COLO668 (cell line): ENCODE measurements around the gene E2F4.

Experiments
- DNase-seq: peaks from one replicate; lab custom pipeline; 2025; ENCODE audit not compliant: unreplicated experiment; lab: John Stamatoyannopoulos, UW

E2F4 gene

DNA sequence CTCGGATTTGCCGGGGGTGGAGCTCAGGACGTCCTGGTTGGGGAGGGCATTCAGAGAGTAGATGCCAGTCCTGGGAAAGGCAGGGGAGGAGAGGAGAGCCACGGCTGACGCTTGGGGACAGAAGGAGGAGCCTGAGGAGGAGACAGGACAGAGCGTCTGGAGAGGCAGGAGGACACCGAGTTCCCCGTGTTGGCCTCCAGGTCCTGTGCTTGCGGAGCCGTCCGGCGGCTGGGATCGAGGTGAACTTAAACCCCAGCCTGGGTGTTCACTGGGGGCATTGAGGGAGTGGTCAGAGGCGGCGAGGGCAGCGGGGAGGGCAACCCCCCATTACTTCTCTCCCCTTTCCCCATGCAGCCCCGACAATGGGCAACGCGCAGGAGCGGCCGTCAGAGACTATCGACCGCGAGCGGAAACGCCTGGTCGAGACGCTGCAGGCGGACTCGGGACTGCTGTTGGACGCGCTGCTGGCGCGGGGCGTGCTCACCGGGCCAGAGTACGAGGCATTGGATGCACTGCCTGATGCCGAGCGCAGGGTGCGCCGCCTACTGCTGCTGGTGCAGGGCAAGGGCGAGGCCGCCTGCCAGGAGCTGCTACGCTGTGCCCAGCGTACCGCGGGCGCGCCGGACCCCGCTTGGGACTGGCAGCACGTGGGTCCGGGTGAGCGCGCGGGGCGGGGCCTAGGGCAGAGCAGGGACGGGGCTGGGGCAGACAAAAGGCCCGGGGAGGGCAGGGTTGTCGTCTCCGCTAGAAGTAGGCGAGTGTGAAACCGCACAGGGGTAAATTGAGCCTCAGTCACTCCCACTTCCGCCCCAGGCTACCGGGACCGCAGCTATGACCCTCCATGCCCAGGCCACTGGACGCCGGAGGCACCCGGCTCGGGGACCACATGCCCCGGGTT is 17.9 kb upstream of the E2F4 start:
- DNase-seq = peak; percentile 92

GRCh38 chr16:67174706-67175231 is 17.2 kb upstream of the E2F4 start:
- no peak for DNase-seq

GRCh38 chr16:67176662-67177061 is 15.3 kb upstream of the E2F4 start:
- DNase-seq = peak; percentile 43

DNA sequence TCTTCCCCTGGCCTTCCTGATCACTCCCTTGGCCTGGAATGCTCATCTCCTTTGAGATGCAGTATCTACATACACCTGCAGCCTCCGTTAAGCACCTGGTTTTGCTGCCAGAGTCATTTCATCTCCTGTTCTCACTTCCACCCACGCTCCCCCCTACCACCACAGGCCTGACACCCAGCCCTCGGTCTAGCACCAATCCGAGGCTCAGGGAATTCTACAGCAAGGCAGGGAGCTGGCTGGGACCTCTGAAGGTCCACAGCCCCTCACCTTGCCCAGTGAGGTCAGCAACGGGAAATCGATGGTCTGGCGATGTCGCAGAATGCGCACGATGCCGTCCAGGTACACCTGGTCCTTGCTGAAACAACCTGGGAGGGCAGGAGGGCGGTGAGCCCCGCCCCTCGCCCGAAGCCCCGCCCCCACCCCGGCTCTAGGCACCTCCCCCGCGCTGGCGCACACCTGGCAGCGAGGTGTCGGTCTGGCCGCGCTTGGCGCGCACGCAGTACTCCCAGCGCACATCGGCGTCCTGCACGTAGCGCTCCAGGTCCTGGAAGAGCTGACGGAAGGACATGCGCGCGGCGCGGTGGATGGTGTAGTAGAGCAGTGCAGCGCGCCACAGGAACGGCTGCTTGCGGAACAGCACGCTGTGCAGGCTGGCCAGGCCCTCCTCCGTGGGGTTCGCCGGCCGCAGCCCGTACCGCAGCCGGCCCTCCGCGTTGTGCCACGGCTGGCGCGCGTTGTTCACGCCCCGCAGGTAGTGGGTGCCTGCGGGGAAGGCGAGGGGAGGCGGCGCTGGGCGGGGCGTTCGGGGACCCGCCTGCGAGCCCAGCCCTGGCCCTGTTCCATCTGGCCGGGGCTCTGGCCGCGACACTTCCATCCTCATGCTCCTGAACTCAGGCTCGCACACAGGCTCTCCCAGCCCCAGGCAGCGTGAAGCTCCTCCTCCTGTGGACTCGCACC is 13.9 kb upstream of the E2F4 start:
- peak; percentile 97 for DNase-seq

DNA sequence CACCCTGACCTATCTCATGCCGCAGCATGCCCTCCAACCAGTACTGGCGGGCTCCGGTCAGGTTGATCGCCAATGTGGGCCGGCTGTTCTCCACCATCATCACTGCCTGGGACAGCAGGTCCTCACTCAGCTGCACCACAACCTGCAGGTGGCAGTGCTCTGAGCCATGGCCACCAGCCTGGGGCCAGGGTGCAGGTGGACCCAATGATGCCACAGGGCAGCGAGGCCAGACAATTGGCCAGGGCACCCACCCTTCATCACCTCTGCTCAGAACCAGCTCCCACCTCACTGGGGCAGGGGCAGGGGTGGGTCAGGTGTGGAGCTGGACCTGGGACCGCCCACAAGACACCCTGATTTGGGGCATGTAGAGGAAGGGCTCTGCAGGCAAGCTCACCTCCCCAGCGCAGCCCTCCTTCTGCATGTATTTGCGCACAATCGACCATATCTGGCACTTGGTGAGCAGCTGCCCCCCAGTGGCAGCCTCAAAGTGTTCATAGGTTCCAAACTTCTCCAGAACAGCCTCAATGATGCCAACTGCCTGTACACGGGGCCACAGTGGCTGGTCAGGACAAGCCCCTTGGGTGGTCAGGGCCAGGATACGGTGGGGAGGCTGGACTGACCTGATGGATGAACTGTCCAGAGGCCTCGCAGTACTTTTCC is 12.4 kb upstream of the E2F4 start:
- DNase-seq = peak; percentile 24

DNA sequence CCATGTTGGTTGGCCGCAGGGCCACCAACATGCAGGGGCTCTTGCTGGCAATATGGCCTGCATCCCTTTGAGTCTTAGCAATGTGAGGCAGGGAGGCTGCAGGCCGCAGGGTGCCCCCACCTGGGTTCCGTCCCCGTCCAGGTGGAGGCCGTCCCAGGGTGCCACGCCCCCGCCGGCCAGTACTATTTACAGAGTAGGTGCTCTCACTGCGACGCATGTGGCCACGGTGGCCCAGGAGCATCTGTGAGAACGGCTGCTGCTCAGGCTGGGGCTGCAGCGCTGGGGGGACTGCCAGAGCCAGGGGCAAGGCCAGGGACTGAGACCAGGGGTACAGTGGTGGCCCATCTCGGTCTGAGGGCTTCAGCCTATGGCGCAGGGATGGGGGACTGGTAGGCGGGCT is 11.8 kb upstream of the E2F4 start:
- no peak for DNase-seq

DNA sequence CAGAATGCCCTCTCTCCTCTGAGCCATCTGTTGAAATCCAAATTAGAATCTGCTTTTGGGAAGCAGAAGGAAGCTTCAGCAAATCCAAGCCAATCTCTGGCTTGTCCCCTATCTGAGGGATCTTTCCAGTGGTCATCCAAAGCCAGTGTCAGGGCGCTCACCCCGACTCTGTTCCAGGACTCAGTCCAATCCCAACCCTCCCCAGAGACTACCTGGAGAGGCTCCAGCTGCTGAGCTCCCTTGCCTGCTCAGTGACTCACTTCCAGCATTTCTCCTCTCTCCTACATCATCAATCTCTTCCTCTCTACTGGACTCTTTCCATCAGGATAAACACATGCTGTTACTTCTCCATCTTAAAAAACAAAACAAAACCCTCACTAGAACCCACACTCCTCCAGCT is 10.6 kb upstream of the E2F4 start:
- no peak for DNase-seq

DNA sequence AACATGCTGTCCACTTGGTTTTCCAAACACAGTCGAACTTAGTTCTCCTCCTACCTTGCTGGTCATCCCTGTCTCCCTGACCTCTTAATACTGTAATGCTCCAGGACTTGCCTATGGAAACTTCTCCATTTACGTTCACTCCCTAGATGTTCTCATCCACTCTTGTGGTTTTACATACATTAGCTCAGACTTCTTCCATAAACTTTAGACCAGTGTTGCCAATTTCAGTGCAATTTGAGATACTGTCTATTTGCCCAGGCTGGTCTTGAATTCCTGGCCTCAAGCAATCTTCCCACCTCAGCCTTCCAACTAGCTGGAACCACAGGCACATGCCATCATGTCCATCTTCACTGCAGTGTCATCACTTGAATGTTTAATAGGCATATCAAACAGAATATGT is 9.7 kb upstream of the E2F4 start:
- DNase-seq = no peak

DNA sequence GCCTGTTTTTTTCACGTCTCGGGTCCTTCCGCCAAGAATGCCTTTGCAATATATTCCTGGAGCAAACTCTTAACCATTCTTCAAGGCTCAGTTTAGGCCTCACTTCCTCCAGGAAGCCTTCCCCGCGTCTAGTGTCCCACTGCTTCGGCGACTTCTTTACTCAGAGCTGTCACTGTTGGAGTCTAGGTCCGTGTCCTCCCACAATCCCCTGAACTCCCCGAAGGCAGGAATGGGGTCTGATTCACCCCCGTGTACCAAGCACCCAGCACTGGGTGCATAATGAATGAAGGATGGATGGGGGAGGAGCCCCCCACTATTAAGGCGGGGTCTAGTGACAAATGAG is 8.7 kb upstream of the E2F4 start:
- no peak for DNase-seq

DNA sequence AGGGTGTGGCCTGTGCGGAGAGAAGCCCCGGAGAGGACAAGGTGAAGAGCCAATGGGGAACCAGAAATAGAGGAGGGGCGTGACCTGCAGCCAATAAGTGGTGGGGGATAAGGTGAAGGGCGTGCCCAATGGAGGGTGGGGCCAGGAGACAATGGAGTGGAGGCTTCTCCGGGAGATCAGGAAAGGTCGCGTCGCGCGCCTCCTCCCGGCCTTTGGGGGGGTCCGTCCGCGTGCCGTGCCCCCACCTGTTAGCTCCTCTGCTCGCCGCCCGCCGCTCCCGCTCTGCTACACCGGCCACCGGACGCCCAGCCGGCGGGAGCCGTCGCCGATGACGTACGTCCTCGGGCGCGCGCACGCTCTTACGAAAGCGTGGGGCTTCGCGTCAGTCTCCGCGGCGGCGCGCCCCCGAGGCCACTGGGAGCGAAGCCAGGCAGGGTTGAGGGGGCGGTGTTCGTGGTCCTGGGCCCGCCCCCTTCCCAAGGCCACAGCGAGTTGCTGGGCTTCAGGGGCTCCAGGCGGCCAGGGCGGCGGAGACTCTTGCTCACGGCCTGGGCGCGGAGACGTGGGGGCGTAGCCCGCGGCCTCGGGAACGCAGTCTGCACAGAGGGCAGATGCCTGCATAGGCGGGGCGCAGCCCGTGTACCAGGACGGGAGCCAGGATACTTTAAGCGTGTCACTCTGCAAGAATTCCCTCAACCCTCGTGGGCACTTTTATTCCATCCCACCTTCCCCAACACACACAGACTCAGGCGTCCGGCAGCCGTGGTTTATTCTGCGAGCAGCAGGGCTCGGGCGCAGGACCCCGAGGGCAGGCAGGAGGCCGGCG is 8.1 kb upstream of the E2F4 start, which contains the start of gene MATCAP1:
MATCAP1 (minus strand) TSS at position 337 of the 826 bp plus-strand sequence. CDS start 3,353 bp downstream, outside the sequence.
- DNase-seq = peak; percentile 98

GRCh38 chr16:67184453-67184994 is 7.4 kb upstream of the E2F4 start:
- DNase-seq = peak; percentile 77

DNA sequence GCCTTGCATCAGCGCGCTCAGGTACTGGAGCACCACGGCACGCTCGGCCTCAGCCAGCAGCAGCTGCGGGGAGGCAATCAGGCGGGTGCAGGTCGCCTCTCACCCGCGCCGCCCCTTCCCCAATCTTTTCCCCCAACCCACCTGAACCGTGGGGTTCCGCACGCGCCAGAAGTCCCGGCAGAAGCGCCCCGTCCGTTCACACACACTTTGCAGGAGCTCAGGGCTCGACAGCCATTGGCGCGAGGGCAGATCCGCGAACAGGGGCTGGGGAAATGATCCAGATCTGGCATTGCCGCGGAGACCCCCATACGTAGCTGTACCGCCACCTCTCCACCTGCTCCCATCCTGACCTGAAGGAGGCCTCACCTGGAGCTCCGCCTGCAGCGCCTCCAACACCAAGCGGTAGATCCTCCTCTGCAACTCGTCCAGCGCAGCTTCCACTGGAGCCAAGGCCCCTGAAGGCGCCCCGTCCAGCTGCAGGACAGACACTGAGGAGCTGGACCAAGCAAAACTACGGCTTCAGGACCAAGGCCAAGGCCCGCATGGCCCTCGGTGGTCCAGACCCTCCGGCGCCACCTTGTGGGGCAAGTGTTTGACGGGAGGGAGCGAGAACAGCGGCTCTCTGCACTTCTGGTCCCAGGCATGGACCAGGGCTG is 6.8 kb upstream of the E2F4 start:
- DNase-seq = peak; percentile 91

- no peak for DNase-seq
Measured at GRCh38 chr16:67185651-67186134, 6.3 kb upstream of the E2F4 start.

DNA sequence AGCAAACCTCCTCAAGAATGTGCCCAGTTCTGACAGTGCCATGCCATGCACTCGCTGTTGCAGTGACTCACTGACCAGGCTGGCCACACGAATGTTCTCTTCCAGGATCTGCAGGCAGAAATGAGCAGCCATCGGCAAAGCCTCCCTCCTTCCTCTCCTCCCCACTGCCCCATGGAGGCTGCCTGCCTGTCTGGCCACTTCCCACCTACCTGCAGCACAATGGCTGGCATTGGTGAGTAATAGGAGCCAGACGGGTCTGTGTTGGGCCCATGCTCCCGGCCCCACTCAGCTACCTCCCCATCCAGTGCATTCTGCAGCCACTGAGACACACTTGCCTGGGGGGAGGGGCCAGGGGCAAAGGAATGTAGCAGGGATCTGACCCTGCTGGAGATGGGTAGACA is 5.4 kb upstream of the E2F4 start:
- DNase-seq = no peak

DNA sequence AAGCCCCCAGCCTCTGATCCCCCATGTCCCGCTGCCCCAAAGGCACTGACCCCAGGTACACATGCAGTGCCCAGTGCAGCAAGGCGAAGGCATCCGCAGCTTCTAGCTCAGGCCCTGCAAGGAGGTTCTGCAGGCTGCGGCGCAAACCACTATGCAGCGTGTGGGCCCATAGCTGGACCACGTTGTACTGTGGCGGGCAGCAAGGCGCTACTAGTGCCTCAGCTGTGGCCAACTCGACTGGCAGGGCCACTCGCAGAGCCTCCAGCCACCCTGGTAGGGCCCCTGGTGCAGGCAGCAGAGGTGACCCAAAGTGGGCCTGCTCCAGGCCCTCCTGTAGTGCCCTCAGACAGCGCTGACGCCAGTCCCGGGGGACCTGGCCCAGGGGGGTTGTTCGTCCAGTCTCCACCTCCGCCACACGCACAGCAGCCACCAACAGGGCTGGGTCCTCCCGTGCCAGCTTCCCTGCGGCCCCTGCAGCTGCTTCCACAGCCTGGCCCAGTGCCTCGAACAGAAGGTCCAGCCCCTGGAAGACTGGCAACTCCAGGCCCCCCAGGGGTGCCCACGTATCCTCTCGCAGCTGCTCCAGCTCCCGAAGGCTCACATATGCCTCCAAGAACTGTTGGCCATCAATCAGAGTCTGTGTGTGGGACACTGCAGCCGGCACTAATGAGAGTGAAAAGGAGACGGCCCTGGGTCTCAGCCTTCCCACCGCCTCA is 4.6 kb upstream of the E2F4 start:
- DNase-seq = no peak

- no peak for DNase-seq
Measured at GRCh38 chr16:67188323-67188722, 3.6 kb upstream of the E2F4 start.

- no peak for DNase-seq
Measured at GRCh38 chr16:67188798-67189197, 3.2 kb upstream of the E2F4 start.

DNA sequence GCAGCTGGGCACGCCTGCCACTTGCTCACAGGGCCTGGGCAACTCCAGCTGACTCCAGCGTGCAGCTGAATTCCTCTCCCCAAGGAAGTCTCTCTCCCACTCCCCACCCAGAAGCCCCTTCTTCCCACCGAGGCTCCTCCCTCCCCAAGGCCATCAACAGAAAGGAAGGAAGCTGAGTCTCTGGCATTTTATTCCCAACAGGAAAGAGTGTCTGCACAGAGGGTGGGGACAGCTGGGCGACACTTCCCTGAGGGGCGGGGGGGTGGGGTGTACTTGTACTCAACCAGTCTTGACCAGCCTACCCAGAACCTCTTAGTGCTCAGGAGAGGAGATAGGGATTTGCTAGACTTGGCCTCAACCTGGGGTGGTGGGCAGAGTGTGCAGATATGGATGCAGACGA is 1.9 kb upstream of the E2F4 start, which contains the start of gene EXOC3L1:
EXOC3L1 (minus strand) TSS at position 96 of the 400 bp plus-strand sequence. CDS start 460 bp downstream, outside the sequence.
- peak; percentile 42 for DNase-seq
